SH-SY5Y (cell line): Measurements from ENCODE around the gene BPI.

ENCODE experiments used
- GATA2 ChIP-seq: IDR thresholded peaks from 2 replicates; pipeline ENCODE4 v1.6.1; 2011; ENCODE audit warnings: mild to moderate bottlenecking, low read depth, low read length
- GATA3 ChIP-seq: IDR thresholded peaks from 2 replicates; pipeline ENCODE4 v1.6.1; 2011; ENCODE audit warnings: low read depth, mild to moderate bottlenecking, low read length, moderate library complexity

Gene BPI

GRCh38 chr20:38303908-38304379 lies at the start of gene BPI:
BPI (plus strand) TSS chr20:38304156; CDS start chr20:38304224, 68 bp downstream.
- TF ChIP-seq GATA2 (no peak), GATA3 (no peak)

- TF ChIP-seq GATA2 (no peak), GATA3 (no peak)
Observed at GRCh38 chr20:38255393-38255792, 48.6 kb upstream of the BPI start.

DNA sequence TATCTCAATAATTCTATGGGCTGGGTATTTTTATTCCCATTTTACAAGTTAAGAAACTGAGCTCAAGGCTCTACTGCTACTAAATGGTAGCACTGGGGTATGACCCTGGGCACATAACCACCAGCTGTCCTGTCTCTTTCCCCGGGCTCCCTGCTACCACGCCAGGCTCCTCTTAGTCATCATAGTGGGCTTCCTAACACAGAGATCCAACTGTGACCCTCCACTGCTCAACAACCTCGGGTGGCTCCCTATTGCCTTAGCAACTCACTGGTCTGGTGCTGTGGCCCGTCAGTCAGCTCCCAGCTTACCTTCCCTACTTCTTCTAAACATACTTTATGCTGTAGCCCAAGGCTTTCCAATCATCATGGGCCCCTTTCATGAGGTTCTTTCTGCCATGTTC lies 47.9 kb upstream of the BPI start:
- TF ChIP-seq GATA2: no peak
- no peak for TF ChIP-seq GATA3

DNA sequence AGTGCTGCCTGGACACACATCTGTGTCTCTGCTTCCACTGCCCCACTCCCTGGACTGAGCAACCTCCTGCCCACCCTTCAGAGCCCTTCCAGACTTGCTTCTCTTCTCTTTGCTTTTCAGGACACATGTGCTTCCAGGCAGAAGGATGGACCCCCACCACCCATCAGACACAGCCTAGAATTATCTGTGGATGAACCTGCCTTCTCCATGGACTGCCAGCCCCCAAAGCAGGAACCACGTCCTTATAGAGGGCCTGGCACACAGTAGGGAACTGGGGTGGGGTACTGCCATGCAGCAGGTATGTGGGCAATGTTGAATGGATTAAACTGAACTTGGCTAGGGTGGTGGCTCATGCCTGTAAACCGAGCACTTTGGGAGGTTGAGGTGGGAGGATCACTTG lies 47.0 kb upstream of the BPI start:
- TF ChIP-seq GATA3 (no peak), GATA2 (no peak)

DNA sequence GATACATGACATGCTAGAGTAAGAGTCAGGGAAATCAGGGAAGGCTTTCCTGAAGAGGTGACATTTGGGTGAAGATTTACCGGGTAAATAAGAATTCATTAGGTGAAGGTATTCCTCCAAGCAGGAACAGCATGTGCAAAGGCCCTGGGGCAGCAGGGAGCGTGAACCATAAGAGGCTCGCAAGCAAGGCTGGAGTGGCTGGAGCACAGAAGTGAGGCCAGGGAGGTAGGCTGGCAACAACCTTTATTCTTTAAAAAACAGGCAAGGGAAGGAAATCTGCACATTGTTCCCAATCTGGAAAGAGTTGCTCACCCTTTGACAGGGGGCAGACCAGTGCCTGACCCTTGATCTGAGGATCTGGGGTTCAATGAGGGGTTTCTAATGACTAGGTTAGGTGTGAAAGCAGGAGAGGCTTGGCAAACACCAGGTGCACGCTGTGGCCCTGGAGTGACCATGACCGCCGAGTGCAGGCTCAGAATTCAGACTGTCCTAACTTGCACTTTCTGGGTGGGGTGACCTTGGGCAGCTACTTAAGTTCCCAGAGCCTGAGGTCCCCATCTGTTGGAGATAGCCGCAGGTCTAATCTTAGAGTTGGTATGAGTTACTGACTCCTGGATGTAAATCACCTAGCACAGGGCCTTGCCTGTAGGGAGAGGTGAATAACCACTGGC lies 45.3 kb upstream of the BPI start:
- no peak for TF ChIP-seq GATA3
- no peak for TF ChIP-seq GATA2

DNA sequence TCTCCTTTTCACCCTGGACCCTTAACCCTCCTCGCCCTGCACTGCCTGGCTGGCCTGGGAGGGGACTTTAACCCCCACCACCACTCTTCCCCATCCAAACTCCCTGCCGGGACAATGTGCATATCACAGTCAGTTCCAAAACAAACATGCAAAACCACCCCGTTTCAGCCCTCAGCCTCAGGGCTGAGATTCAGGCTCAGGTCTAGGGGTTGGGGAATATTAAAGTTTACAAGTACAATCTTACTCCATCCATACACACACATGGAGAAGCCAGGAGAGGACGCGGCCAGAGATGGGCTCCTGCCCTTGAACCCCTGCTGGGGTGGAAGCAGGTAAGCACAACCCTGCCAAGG lies 44.0 kb upstream of the BPI start:
- TF ChIP-seq GATA3 (no peak), GATA2 (no peak)

DNA sequence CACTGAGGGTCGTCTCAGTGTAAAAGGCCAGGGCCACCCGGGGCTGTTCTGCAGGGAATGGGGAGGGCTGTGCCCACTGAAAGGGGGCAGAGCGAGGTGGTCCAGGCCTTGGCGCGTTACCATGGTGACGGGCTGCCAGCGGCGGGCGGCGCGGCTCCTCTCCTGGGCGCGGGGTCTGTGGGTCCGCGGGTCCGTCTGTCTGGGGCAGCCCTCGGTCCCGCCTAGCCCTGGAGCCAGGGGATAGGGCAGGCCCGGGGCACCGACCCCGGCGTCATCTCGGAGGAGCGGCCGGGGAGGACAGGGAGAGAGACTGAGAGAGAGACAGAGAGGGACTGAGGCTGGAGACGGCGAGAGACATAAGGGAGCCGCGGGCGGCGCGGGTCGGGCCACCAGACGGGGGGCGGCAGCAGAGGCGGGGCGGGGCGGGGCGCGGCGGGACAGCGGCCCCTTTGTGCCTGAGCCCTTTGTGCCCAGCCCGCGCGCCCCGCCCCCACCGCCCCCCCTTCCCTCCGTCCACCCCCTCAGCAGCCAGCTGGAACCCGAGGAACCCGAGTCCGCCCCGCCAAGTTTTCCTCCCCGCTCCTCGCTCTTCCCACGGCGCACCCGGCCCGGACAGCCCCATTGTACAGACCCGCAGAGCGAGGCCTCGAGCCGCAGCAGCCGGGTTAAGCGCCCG lies 43.4 kb upstream of the BPI start, which contains the start of gene KIAA1755:
Gene KIAA1755, minus strand, starts transcription at position 358 of the 676 bp plus-strand sequence. Its CDS starts 235 bp downstream, at position 123.
- no peak for TF ChIP-seq GATA2
- TF ChIP-seq GATA3: no peak

DNA sequence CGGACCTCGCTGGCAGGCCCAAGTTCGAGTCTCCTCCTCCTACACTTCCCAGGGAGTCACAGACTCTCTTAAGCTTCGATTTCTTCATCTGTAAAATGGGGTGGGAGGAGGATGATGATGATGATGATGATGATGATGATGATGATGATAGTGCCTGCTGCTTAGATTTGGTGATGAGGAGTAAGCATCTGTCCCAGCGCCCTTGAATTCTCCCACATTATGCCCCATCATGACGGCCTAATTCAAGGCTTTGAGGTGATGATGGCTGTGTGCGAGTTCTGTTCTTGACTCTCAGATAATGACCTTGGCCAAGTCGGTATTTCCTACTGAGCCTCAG lies 42.9 kb upstream of the BPI start:
- TF ChIP-seq GATA3 (no peak), GATA2 (no peak)

DNA sequence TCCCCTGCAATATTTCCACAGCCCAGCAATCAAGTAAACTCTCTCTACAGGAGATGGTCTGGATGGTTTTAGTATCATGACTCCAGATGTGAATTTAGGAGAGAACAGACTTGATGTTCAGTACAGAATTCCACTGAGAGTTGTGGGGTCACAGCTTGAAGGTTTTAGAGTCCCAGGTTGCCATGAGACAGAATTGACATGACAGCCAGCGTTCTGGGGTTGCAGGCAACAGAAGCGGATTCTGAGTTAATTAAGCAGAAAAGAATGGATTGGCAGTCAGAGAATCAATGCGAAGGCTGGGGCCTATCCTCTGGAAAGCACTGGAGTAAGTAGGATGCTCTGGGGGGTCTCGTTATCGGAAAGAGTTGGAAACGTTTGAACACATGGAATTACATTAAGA lies 41.0 kb upstream of the BPI start:
- TF ChIP-seq GATA3 (no peak), GATA2 (no peak)

GRCh38 chr20:38266426-38266825 lies 37.5 kb upstream of the BPI start:
- no peak for TF ChIP-seq GATA3
- no peak for TF ChIP-seq GATA2

- TF ChIP-seq GATA3: no peak
- TF ChIP-seq GATA2: no peak
Observed at GRCh38 chr20:38267296-38267695, 36.7 kb upstream of the BPI start.

DNA sequence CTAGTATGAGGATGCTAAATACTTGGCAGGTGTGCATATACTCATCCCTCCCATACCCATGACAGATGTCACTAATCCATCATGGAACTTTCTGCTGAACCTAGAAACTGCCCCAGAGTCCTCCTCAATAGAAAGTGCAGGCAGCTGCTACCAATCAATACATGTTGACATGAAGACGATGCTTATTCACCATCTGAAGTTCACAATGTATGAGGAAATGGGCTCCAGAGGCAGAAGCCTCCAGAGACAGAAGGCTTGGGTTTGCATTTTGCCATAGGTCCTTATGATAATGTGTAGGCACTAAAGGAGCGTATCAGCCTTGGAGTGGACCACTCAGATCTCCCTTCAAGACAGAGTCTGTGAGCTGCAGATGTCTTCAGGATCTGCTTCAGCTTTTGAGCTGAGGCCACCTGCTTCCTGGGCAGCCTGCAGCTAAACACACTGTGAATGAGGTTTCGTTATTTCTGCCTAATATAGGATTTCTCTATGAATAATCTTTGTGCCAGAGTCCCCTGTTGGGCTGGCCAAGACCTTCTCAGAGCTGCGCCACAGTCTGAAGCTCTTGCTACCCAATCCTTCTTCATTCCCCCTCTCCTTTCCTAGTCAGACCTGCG lies 35.9 kb upstream of the BPI start:
- TF ChIP-seq GATA2 (no peak), GATA3 (no peak)

- TF ChIP-seq GATA2 (no peak), GATA3 (no peak)
Observed at GRCh38 chr20:38269040-38269439, 34.9 kb upstream of the BPI start.

DNA sequence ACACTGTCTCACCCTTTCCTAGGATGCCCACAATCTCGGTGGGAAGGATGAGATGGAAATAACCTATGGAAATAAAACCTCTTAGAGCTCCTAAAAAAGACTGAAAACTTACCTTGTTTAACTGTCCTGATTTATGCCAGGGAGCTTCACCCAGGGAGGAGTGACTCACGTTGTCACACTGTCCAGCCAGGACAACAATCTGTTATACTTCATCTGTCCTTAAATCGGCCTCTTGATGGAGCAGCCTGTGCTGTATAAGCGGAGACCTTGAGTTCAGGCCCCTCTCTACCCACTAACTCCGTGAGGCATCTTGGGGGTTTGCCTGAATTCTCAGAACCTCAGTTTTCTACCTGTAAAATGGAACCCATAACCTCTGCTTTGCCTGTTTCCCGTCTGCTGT lies 34.2 kb upstream of the BPI start:
- no peak for TF ChIP-seq GATA2
- TF ChIP-seq GATA3: no peak
